HG02840 (cell line): ENCODE data around the gene TFAP2A.

Experiments used
- ATAC-seq: cut with Tn5 transposase; IDR thresholded peaks from one replicate; pipeline ENCODE4 v1.9.1; 2021; ENCODE audit warnings: mild to moderate bottlenecking, moderate library complexity, moderate number of reproducible peaks; ENCODE audit not compliant: unreplicated experiment, low FRiP score

TFAP2A gene

DNA sequence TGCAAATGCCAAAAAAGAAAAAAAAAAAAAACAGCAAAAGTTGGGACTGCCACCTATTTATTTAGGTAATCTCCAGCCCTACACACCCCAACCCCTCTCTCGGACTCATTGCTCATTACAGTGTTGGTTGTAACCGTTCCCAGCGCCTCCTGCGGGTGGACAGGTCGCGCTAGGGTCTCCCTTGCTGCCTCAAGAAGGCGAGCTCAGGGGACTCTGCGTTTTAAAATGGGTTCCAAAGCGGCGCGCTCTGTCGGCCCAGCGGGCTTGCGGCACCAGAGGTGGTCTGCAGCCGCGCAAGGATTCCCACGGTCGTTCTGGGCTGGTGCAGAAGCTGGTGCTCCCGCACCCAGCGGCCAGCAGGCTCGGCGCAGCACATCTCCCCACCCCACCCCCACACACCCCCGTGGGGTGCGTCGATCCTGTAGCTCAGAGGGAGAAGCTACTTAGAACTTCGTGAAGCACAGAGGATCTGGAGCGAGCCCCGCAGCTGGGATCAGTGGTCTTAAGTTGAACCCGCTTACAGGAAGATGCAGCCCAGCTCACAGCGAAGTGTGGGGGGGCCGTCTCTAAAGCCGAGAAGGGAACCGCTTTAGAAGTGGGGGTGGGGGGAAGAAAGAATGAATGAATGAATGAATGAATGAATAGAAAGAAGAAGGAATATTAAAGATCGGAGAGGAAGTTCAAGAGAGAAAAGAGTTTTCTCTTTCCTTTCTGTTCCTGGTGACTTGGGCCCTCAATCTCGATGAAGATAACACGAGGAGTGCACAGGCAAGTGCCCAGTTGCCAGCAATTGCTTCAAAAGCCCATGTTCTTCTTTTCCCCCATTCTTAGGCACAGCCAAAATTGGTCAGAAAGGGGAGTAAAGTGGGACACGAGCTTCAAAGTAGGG is 780 bp downstream of the TFAP2A start:
- ATAC-seq: no peak

DNA sequence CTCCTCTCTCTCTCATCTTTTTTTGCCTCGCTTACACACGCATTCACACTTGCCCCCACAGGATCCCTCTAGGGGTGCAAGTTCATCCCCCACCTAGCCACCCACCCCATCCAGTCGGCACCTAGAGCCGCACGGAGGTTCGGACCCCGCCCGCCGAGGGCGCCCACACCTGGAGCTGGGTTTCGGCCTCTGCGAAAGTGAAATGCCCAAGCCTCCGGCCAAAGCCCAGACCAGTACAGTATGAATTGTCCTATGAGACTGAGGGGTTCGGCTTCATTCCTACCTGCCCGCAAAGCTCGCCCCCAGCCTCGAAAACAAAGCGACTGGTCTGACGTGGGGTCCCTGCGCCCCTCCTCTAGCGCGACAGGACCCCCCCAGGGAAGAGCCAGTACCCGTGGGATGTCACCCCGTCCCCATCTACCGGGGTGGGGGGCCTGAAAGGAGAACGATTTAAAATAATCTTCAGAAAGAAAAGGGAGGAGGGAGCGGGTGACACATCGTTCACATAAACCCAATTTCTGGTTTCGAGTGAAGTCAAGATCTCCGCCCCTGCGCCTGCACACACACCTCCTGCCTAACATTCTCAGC is 1.5 kb downstream of the TFAP2A start:
- no peak for ATAC-seq

DNA sequence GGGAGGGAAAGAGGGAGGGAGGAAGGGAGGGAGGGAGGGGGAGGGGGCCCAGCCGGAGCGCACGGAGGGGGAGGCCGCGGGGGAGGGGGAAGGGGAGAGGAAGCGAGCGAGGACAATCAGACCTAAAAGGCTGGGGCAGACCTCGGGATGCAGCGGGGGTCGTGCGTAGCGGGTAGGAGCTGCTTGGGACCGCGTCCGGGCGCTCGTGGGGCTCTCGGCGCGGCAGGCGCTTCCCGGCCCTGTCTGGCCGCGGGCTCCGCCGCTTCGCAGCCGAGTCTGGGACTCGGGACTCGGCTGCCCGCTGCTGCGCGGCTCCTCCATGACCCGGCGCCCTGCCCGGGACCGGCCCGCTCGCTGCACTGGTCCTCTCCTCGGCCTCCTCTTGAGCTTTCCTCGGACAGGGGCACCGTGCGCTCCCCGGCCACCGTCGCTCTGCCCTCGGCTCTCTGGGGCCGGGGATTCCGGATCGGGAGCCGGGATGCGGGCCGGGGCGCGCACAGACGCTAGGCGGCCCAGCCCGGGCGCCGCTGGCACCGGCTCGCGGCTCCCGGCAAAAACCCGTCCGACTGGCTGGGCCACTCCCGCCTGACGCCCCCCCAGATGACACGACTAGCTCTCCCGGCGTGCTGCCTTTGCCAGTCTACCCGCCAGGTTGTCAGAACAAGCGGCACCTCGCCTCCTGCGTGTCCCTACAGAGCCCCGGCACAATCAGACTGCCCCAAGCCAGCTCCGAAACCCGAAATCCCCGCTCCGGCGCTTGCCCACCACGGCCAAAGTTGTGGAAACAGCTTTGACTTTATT is 2.2 kb downstream of the TFAP2A start:
- no peak for ATAC-seq

DNA sequence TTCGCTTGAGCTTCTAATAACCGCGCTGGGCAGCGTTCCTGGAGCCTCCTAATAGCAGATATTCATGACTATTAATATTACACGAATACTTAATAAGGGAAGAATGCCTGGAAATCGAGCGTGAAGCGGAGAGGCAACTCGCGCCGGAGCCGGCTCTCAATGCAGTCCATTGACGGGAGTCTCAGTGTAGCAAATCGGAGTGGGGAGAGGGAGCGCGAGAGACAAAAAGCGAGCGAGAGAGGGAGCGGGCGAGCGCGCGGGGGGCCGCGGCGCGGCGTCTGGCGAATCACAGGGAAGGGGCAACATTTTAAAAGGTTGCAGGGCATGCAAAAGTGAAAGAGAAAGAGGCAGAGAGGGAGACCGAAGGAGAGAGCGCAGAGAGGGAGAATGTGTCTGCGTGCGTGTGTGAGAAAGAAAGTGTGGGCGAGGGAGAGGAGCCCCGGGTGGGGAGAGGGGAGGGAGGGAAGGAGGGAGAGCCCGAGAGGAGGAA is 2.9 kb downstream of the TFAP2A start:
- no peak for ATAC-seq

DNA sequence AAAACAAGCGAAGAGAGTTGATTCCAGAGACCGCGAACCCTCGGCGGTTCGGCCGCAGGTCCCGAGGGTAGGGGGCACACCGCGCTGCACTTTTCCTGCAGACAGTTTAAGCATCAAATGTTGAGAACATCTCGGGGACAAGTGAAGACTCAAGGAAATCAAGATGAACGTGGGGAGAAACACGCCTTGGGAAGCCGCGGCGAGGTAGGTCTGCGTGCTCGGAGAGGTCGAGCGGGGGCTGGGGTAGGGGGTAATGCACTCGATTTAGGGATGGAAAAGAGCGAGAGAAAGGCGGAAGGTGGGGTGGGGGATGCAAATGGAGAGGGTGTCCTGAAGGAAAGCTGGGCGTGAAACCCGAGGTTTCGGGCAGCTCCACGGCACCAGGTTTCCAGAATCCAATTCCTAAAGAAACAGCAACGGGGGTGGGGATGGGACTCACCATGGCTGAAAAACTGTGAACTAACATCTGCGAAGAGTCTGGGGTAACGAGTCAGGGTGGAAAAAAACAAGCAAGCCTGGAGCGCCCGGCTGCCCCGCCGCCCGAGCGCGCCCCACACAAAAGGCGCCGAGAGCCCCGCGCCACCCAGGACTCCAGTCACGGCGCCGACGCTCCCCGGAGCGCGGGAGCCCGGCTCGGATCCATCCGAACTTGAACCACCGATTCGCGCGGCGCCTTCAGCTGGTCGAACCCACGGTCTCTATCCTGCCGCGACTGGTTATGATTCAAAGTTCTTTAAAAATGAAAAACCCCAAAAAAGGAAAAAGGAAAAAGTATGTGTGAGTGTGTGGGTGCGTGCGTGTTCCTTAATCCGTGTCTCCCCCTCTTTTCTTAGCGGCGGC is 3.5 kb downstream of the TFAP2A start:
- ATAC-seq: no peak

DNA sequence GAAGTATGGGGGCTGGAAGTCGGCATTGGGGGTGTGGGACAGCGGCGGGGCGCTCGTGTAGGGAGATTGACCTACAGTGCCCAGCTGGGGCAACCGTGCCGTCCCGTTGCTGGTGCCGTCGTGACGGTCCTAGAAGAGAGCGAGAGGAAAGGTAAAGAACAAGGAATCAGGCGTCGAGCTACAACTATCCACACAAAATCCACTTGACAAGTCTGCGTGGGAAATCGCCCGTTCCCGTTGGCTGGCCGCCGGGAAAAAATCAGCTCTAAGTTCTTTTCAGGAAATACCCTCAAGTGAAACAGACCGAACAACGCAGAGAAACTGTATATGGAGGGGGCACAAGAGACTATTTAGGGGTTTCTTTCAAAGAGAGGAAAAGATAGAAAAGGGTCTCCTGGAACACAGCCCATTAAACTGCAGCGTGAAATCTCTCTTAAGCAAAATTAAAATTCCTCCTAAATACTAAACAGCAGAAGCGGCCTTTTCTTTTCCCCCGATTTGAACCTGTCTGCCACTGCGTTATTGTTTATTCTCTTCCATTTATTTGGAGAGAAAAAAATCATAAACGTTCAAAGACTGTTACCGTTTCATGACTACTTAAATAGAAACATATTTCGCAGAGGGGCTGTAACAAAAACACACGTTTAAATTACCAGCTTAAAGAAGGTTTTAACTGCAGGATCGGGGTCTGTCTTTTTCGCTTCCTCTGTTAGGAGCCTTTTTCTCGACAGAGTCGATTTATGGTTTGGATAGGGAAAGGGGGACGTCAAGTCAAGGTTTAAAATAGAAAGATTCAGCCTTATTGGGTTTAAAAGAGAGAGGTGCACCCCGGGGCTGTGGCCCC is 4.4 kb downstream of the TFAP2A start:
- no peak for ATAC-seq

DNA sequence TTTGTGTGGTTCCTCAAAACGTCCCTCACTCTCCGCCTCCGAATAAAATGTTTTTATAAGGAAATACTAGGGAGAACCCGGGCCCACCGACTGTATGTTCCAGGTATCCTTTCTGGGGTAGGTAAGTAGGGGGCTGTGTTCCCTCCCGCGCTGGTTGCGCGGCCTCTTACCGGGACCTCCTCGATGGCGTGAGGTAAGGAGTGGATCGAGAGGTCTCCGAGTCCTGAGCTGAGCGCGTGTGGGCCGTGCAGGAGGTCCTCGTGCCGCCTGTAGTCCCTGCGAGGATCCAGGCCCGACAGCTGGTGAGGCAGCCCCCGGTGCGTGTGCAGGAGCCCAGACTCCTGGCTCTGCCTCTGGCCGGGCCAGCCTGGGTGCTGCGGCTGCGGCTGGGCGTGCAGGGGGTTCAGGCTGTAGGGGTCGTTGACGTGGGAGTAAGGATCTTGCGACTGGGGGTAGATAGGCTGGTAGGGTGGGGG is 5.1 kb downstream of the TFAP2A start:
- no peak for ATAC-seq

DNA sequence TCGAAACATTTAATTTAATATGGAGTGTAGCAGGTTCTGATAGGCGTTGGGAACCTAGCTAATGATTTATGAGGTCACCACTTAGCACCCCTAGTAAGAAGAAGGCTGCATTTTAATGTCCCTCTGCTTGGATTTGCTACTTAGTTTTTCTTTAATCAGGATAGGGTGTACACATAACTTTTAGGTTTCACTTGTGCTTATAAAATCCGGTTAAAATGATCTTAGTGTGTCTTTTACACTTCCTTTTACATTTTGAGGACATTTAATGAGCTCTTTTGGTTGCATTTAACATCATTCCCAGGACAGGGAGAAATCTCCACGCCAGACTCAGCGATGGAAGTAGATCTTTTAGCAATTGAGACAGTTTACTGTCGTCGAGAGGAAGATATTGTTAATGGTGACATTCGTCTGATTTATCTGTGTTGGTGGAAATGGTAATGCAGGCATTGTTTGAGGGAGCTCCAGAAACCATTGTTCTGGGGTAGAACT is 5.6 kb downstream of the TFAP2A start:
- ATAC-seq: no peak

DNA sequence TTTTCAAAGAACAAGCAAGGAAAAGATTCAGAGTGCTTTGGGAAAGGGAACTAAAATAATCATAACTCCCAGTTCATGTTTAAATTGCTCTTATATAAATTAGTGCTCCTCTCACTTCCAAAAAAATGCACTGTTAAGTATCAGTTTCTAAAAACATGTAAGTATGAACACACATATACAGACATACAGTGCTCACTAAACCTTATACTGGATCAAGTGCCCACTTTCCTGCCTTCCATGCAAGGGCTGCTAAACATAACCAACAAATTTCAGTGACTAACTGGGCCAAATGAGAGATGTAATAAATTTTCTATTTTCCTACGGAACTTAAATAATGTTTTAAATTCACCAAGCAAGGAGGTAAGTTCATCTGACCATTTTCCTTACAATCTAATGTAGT is 6.4 kb downstream of the TFAP2A start:
- no peak for ATAC-seq

DNA sequence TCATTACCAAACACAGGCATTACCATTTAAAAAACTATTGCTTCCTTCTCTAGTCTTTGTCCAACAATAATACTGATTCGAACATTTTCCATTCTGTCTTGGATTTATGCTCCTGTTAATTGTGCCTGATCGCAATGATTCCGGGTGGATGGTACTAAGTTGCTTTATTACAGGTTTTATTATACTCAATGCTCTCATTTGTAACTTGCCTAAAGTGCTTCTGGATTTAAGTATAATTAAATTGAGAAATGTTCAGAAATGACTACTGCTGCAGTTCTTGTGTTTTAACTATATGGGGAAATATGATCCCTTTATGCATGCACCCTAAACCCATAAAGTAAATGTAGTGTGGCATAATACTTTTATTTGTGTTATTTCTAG is 7.2 kb downstream of the TFAP2A start:
- no peak for ATAC-seq

DNA sequence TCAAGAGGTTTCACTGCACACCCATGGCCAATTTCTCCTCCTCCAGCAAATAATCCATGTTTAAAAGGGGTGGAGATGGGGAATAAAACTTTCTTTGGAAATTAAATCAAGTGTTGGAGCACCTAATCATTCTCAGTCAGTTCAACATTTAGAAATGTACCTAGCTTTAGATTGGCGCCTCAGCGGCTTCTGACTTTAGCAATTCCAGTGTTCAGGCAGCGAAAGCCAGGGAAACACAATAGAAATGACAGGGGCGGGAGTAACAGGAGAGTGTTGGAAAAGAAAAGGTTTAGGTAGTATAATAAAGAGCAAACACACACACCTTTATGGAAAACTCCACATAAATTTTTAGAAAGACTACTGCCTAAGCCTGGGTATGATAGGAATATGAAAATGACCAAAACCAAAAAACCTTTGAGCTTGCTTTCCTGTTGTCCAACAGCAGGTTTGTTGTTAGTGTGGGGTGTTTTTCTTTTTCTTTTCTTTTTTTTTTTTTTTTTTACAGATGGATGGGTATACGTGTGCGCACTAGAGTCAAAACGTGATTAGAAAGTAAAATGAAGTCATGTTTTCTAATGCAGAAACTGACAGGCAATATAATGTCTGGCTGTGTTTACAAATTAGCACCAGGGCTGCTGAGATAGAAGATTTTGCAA is 7.7 kb downstream of the TFAP2A start:
- ATAC-seq: no peak

DNA sequence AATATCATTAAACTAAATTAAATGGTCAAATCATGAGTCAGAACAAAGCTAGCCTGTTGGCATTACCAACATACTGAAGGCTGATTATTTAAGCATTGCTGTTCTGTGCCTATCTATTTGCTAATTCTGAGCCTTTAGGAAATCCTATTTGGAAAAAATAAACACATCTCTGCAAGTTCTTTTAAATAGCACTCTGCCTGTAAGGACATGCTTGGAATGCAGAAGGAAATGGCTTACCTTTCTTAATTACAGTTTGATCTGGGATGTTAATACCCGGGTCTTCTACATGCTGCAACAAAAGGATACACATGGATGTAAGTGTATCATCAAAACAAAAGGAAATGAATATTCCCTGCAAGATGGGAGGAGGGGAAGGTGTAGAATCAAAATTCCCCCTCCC is 8.3 kb downstream of the TFAP2A start:
- ATAC-seq: no peak

DNA sequence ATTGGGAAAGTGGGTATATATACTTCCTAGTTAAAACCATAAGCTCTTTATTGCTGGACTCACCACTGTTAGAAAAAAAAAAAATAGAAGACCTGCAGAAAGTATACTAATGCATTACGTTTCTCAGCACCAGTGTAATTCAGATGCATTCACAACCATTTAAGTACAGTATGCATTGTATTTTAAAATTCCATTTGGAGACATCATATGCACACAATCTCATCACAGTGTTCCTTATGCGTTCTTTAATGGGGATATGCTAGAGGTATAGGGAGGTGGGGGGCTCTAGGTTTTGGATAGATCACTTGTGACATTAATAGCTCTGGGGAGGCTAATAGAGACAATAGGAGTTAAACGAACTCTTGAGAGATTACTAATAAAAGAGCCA is 9.4 kb downstream of the TFAP2A start:
- no peak for ATAC-seq

DNA sequence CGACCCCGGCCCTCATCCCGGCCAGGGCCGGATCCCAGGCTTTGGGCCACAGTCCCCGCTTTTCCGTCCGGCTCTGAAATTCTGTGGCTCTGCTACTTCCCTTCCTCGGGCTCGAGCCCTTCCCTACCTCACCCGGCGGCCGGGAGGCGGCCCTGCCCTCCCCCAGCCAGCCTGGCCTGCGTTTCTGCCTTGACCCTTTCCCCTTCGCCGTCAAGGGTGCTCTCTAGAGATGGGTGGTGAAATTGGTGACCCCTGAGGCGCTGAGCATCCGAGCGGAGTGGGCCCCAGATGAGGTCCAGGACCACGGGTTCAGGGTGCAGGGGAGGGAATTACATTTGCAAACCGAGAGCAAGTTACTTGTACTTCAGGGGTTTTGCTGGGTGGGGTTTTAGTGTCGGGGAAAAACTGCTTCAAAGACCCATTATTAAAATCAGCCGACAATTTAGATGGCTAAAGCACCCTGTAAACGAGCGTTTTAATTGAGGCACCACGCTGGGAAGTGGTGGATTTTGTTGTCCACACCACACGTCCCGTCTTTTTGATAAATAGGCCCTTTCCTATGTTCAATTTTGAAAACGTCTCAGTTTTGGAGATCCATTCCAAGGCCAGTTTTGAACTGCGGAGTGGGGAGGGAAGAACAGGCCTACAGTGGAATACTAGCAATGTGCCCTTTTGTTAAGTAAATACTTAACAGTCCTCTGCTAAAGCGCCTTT is 9.9 kb downstream of the TFAP2A start:
- ATAC-seq: peak; percentile 1

DNA sequence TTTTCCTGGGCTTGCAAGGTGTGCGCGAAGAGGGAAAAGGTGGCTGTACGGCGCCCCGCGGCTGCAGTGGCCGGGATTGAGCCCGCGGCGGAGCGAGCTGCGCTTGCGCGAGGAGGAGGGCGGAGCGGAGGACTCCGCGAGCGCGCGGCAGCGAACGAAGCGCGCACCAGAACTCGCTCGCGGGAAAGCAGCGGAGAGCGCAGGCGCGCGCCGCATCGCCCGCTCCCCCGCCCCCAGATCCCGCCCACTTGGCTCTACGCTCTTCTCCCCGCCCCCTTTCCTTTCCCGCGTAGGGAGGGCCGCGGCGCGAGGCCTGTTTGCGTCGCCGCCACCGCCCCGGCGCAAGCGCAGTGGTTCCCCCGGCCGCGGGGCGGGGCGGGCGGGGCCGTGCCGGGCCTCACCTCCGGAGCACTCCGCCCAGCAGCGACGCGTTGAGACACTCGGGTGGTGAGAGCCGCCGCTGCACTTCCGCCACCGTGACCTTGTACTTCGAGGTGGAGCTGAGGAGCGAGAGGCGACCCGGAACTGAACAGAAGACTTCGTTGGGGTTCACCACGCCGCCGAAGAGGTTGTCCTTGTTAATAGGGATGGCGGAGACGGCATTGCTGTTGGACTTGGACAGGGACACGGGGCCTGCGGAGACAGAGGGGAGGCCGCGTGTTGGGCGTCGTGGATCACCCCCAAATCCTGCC is 10.6 kb downstream of the TFAP2A start:
- ATAC-seq: peak; percentile 88

DNA sequence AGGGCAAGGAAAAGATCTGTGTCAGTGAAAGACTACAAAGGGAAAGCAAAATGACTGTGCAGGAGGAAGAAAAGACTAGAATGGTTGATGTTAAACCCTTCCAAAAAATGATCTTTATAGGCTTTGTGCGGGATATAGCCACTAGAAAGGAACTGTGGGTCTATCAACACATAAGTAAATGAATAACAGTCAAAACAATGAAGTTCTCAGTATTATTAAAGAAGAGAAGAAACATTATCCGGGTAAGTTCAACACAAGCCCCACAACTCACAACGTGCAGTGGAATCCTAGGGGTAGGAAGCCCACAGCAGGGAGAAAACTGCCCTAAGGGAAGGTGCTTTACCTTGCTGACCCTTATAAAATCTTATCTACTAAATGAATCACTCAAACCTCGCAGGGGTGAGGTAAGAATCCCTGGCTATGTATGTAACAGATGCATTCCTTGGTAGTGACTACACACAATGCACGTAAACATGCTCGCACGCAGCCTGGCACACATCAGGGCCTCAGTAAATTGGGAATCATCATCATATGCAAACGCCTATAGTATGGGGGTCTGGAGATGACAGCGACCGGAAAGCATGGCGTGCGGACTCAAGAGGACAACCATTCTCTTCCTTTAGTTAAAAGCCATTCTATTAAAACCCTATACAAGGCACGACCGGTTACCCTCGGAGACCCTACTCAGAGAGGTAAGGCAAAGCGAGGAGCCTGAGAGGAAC is 11.3 kb downstream of the TFAP2A start:
- ATAC-seq: peak; percentile 15
